Subcutaneous adipose tissue (tissue), 4 donors: Measurements from ENCODE around the gene LRRC18. TPM values are rescaled to one million over a fixed set of nuclear protein-coding genes. Genes with fewer than 3 reads are reported as not detected.

Experiments used
- total RNA-seq, 4 donors: library from RNA; depleted of rRNA; stranded (reverse); fragments of >200 nt; gene quantifications; one replicate each; pipeline ENCODE4 v1.1.0, GENCODE V29; 2016
- TF ChIP-seq, protein P1 (sequence below): fragments of 450-650 bp; IDR thresholded peaks from one replicate; pipeline ENCODE4 v1.5.1; 2016; ENCODE audit warnings: low read depth, mild to moderate bottlenecking, control low read depth, antibody characterized with exemption, moderate library complexity

LRRC18 gene
- total RNA-seq, 4 donors from 2014 or later: not detected

DNA sequence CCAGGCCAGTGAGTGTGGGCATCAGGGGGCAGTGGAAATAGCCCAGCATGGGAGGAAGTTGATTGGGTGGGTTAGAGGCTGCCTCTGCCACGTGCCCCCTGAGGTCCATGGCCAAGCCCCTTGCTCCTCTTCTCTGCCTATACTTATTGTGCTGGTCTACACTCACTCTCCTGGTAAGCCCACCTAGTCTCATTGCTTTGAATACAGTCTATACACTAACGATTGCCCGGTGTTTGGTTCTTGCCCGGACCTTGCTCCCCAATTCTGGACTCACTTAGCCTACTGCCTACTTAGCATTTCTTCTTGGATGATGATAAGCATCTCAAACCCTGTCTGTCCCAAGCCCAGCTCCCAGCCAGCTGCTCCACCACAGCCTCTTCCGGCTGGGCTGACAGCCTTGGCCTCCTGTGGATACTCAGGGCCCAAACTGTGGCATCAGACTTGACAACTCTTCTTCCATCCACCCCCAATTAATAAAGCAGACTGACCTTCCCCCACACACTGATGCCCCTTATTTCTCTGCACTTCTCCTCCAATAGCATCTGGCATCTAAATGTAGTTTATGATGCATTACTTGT is 10.1 kb downstream of the LRRC18 start:
- TF ChIP-seq, protein P1, sequence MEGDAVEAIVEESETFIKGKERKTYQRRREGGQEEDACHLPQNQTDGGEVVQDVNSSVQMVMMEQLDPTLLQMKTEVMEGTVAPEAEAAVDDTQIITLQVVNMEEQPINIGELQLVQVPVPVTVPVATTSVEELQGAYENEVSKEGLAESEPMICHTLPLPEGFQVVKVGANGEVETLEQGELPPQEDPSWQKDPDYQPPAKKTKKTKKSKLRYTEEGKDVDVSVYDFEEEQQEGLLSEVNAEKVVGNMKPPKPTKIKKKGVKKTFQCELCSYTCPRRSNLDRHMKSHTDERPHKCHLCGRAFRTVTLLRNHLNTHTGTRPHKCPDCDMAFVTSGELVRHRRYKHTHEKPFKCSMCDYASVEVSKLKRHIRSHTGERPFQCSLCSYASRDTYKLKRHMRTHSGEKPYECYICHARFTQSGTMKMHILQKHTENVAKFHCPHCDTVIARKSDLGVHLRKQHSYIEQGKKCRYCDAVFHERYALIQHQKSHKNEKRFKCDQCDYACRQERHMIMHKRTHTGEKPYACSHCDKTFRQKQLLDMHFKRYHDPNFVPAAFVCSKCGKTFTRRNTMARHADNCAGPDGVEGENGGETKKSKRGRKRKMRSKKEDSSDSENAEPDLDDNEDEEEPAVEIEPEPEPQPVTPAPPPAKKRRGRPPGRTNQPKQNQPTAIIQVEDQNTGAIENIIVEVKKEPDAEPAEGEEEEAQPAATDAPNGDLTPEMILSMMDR: no peak

DNA sequence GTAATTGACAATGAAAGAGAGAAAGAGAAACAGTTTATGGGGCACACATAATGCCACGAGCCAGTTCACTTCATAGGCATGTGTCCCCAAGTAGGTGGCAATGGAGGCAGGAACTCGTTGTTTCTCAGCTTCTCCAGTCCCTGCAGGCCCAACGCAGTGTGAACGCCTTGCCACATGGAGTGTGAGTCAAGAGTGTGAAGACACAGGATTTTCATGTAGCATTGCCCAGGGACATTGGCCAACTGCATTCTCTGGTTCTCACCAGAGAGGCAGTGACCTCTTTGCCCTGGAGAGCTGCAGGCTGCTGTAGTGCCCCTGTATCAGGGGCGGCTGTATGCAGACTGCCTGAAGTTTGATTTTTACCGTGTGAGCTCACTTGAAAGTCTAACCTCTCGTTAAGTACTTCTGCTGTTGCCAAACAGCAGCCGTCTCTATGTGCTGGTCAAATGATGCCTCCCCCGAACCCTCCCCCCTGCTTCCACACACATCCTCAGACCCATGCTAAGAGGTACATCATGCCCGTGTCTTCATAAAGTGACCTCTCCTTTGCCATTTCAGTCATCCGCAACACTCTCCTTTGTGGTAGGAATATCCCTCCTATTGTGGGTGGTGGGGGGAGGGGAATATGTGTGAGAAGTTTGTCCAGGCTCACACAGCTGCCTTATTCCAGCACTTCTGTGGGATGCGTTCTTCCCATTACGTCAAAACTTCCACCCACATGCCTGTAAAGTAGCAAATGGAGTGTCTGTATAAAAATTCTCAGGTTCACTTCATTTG is 12.7 kb downstream of the LRRC18 start:
- TF ChIP-seq, protein P1: no peak

DNA sequence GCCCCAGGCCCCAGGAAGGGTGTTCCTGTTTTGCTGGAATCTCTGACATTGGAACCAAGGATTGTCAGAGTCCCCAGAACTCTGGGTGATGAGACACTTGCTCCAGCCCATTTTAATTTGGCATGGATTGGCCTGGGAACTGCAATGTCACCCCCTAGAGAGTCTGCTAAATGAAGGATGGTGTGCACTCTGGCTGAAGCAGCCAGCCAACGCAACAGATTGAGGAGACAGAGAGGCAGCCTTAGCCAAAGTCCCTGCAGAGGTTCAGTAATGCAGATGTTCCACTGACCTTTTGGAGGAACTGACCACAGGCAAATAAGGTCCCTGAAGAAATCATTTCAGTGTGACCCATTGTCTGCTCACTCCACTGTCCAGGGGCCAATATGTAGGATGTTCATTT is 13.4 kb downstream of the LRRC18 start:
- TF ChIP-seq, protein P1: no peak

GRCh38 chr10:48924988-48925387 is 14.7 kb downstream of the LRRC18 start:
- TF ChIP-seq, protein P1: no peak

DNA sequence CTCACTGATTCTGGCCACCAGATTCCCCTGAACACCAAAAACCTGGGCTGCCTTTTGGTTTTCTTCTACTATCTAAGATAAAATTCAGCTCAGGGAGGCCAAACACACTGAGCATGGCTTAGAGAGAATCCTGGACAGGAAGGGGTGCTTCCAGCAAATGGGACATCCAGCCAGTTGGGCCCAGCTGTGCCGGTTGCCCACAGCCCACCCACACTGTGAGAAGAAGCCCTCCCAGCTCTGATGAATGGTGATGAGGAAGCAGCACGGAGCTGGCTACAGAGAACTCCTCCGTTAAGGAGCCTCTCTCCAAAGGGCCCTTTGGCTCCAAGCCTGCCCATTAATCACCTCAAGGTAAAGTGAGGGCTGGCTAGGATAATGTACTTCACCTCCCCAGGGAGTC is 15.9 kb downstream of the LRRC18 start:
- TF ChIP-seq, protein P1: no peak

DNA sequence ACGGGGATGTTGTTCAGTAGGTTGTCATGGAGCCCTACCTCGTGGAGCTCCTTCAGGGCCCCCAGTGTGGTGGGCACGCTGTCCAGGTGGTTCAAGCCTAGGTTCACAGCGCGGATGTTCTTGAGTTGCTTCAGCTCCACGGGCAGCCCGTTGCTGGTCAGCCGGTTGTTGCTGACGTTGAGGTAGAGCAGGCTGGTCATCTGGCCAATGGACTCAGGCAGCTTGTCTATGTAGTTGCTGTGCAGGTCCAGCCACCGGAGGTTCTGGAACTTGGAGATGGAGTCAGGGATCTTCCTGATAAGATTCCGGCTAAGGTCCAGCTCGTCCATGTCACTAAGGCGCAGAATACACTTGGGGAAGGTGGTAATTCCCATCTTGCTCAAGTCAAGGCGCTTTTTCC is 26.0 kb downstream of the LRRC18 start:
- TF ChIP-seq, protein P1: no peak

- TF ChIP-seq, protein P1: no peak
Observed at GRCh38 chr10:48910548-48910947, 29.1 kb downstream of the LRRC18 start.
